Epithelial cell of proximal tubule (primary cell): Measurements from ENCODE around the gene ASAP2. TPM values are rescaled to one million over a fixed set of nuclear protein-coding genes. Genes with fewer than 3 reads are reported as not detected.

ENCODE experiments used
- DNase-seq: peaks from one replicate; pipeline ENCODE4 v3.0.0-alpha.2; 2011; ENCODE audit warnings: low read depth
- H3K4me3 ChIP-seq: 2 replicates; pipeline ENCODE4 v1.5.1; 2011; ENCODE audit warnings: low read depth, mild to moderate bottlenecking, low read length
- CTCF ChIP-seq: conservative IDR thresholded peaks from 2 replicates; pipeline ENCODE4 v1.5.1; 2012; ENCODE audit warnings: low read depth, mild to moderate bottlenecking, low read length
- total RNA-seq: library from RNA; depleted of rRNA; stranded (reverse); fragments of >200 nt; gene quantifications from 2 replicates; pipeline ENCODE4 v1.2.3, GENCODE V29; 2015

Gene ASAP2
- total RNA-seq, 1 donor from 2014 or later = 33.0 TPM

- H3K4me3 ChIP-seq = no peak overlapping the region
- no peak for DNase-seq
- no peak for TF ChIP-seq CTCF
These were observed 122.3 kb downstream of the ASAP2 start for GRCh38 chr2:9328931-9329330.

GRCh38 chr2:9329497-9329896 lies 122.9 kb downstream of the ASAP2 start:
- DNase-seq = no peak
- no peak overlapping the region for H3K4me3 ChIP-seq
- no peak for TF ChIP-seq CTCF

- TF ChIP-seq CTCF = no peak
- no peak for DNase-seq
- no peak overlapping the region for H3K4me3 ChIP-seq
These were observed 124.1 kb downstream of the ASAP2 start for GRCh38 chr2:9330612-9331270.

- no peak for DNase-seq
- TF ChIP-seq CTCF = no peak
- H3K4me3 ChIP-seq = no peak overlapping the region
These were observed 125.1 kb downstream of the ASAP2 start for GRCh38 chr2:9331704-9332103.

GRCh38 chr2:9332136-9332852 lies 125.7 kb downstream of the ASAP2 start:
- DNase-seq = no peak
- TF ChIP-seq CTCF = no peak
- no peak overlapping the region for H3K4me3 ChIP-seq

- DNase-seq = no peak
- no peak overlapping the region for H3K4me3 ChIP-seq
- TF ChIP-seq CTCF = no peak
These were observed 126.2 kb downstream of the ASAP2 start for GRCh38 chr2:9332853-9333245.
